ENCODE measurements around the gene KAZN. TPM values are rescaled to one million over a fixed set of nuclear protein-coding genes. Genes with fewer than 3 reads are reported as not detected.

Gene KAZN
- total and polyA plus RNA-seq, 4 donors, result 7.6 to 18.8 (median 11.2) TPM

DNA sequence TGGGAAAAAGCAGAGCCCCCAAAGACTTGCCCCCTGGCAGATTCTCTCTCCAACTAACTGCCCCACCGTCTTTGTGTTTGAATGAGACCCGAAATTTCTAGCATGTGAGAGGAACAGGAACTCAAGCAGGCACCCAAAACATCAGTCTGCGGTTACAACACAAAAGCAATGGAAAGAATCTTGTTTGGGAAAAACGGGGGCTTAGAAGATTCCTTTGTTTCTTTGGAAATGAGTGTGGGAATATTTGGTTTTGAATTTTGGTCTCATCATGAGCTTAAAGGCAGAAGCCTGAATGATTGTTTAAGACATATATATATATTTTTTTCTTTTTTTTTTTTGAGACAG, 366.2 kb downstream of the KAZN start:
- 72 to 76% methylated on average over 4 of the region's 4 CpGs for WGBS, 2 donors
- H3K4me1 ChIP-seq (ENCODE audit: control insufficient read depth in 5 of 5, insufficient read depth in 5 of 5, low read length in 5 of 5), result peaks cover 0 to 12% (median 2%) of the 10 kb centered on the region in 5 donors
- DNase-seq (no peak), ATAC-seq (ENCODE audit: insufficient read depth, low FRiP score) (no peak)
- no peaks in the 10 kb centered on the region for H3K27me3 ChIP-seq (ENCODE audit: control insufficient read depth in 3 of 3, insufficient read depth in 3 of 3, low read length in 2 of 3)
- H3K27ac ChIP-seq (ENCODE audit: low read depth in 1 of 2, low read length in 1 of 2), result no peak overlapping the region
- no peak overlapping the region for H3K9ac ChIP-seq (ENCODE audit: insufficient read depth in 1 of 2, low read length in 2 of 2)
- no peak overlapping the region for H3K4me3 ChIP-seq
- H3K9me3 ChIP-seq (ENCODE audit: control insufficient read depth in 4 of 4, insufficient read depth in 3 of 4, low read length in 3 of 4), result peaks cover 0 to 4% (median 2%) of the 10 kb centered on the region in 4 donors
- H3K36me3 ChIP-seq (ENCODE audit: control insufficient read depth in 4 of 4, insufficient read depth in 4 of 4, low read length in 4 of 4), result peaks cover 0 to 25% (median 20%) of the 10 kb centered on the region in 4 donors
- TF ChIP-seq, protein P1, sequence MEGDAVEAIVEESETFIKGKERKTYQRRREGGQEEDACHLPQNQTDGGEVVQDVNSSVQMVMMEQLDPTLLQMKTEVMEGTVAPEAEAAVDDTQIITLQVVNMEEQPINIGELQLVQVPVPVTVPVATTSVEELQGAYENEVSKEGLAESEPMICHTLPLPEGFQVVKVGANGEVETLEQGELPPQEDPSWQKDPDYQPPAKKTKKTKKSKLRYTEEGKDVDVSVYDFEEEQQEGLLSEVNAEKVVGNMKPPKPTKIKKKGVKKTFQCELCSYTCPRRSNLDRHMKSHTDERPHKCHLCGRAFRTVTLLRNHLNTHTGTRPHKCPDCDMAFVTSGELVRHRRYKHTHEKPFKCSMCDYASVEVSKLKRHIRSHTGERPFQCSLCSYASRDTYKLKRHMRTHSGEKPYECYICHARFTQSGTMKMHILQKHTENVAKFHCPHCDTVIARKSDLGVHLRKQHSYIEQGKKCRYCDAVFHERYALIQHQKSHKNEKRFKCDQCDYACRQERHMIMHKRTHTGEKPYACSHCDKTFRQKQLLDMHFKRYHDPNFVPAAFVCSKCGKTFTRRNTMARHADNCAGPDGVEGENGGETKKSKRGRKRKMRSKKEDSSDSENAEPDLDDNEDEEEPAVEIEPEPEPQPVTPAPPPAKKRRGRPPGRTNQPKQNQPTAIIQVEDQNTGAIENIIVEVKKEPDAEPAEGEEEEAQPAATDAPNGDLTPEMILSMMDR (IDR thresholded peaks at IDR 0.05; ENCODE audit: control extremely low read depth, extremely low read depth), result no peak

DNA sequence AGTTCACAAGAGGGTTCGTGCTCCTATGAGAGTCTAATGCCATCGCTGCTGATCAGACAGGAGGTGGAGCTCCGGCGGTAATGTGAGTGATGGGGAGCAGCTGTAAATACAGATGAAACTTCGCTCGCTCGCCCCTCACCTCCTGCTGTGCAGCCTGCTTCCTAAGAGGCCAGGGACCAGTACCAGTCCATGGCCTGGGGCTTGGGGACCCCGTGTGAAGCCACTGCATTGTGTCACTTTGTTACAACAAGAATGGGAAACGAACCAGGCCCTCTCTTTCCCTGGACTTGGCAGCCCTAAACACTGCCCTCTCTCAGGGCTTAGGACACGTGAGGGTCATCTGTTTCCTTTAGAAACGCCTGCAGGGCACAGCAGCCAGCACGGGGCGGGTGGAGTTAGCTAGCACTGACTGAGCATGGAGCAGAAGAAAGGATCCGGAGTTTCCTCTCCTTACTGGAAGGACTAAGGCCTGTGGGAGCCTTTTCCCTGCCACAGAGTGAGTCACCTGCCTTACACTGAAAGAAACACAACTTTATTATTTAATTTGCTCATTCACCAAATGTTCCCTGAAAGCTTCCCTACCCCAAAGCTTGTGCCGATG, 369.9 kb downstream of the KAZN start:
- WGBS, 2 donors, result 58 to 76% methylated on average over 15 of the region's 15 CpGs
- peak overlapping the region in 1 of 2 donors; percentile 82 for H3K27ac ChIP-seq (ENCODE audit: low read depth in 1 of 2, low read length in 1 of 2)
- peaks cover 0 to 7% (median 1%) of the 10 kb centered on the region in 4 donors for H3K36me3 ChIP-seq (ENCODE audit: control insufficient read depth in 4 of 4, insufficient read depth in 4 of 4, low read length in 4 of 4)
- peaks cover 0 to 4% (median 0%) of the 10 kb centered on the region in 4 donors for H3K9me3 ChIP-seq (ENCODE audit: control insufficient read depth in 4 of 4, insufficient read depth in 3 of 4, low read length in 3 of 4)
- DNase-seq (peak; percentile 44 to 70 (median 64)), ATAC-seq (ENCODE audit: insufficient read depth, low FRiP score) (peak; percentile 44)
- H3K4me3 ChIP-seq, result no peak overlapping the region
- H3K9ac ChIP-seq (ENCODE audit: insufficient read depth in 1 of 2, low read length in 2 of 2), result no peak overlapping the region
- TF ChIP-seq, protein P1 (IDR thresholded peaks at IDR 0.05; ENCODE audit: control extremely low read depth, extremely low read depth), result no peak
- no peaks in the 10 kb centered on the region for H3K27me3 ChIP-seq (ENCODE audit: control insufficient read depth in 3 of 3, insufficient read depth in 3 of 3, low read length in 2 of 3)
- peaks cover 0 to 21% (median 6%) of the 10 kb centered on the region in 5 donors for H3K4me1 ChIP-seq (ENCODE audit: control insufficient read depth in 5 of 5, insufficient read depth in 5 of 5, low read length in 5 of 5)

DNA sequence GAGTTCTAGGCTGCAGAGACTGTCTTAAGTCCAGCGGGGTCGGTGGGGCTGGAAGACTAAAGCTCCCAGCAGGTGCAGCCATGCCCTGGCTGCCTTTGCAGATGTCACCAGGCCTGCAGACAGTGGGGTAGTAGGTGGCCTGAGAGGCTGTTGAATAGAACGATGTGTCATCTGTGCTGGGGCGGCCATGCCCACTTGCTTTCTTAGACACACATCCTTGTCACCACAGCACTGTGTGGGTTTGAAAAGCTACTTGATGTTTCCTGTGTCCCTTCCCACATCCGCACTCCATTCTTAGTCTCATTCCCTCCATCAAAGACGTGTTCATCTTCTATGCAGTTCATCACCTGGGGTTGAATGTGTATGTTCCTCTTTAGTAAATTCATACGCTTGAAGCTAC, 370.5 kb downstream of the KAZN start:
- peaks cover 0 to 10% (median 0%) of the 10 kb centered on the region in 4 donors for H3K36me3 ChIP-seq (ENCODE audit: control insufficient read depth in 4 of 4, insufficient read depth in 4 of 4, low read length in 4 of 4)
- no peak overlapping the region for H3K9ac ChIP-seq (ENCODE audit: insufficient read depth in 1 of 2, low read length in 2 of 2)
- TF ChIP-seq, protein P1 (IDR thresholded peaks at IDR 0.05; ENCODE audit: control extremely low read depth, extremely low read depth), result no peak
- peaks cover 0 to 8% (median 2%) of the 10 kb centered on the region in 4 donors for H3K9me3 ChIP-seq (ENCODE audit: control insufficient read depth in 4 of 4, insufficient read depth in 3 of 4, low read length in 3 of 4)
- H3K4me1 ChIP-seq (ENCODE audit: control insufficient read depth in 5 of 5, insufficient read depth in 5 of 5, low read length in 5 of 5), result peaks cover 0 to 21% (median 6%) of the 10 kb centered on the region in 5 donors
- 68 to 76% methylated on average over 7 of the region's 7 CpGs for WGBS, 2 donors
- peak overlapping the region in 1 of 2 donors; percentile 82 for H3K27ac ChIP-seq (ENCODE audit: low read depth in 1 of 2, low read length in 1 of 2)
- DNase-seq, result no peak
- ATAC-seq (ENCODE audit: insufficient read depth, low FRiP score), result no peak
- H3K27me3 ChIP-seq (ENCODE audit: control insufficient read depth in 3 of 3, insufficient read depth in 3 of 3, low read length in 2 of 3), result no peaks in the 10 kb centered on the region
- no peak overlapping the region for H3K4me3 ChIP-seq

All from lung (tissue), 12 donors.